Right lobe of liver (tissue), 4 donors: Measurements from ENCODE around the gene FOXE3.

Source experiments
- CTCF ChIP-seq, 4 donors: fragments of 200-600 bp in 3 of 4; fragments of 450-650 bp in 1 of 4; IDR thresholded peaks; one replicate each; pipeline versions ENCODE4 v1.5.1 to v1.8.0; 2016 to 2022; ENCODE audit warnings: antibody characterized with exemption in 4 of 4, mild to moderate bottlenecking in 2 of 4
- POLR2A ChIP-seq: fragments of 450-650 bp; IDR thresholded peaks from one replicate; pipeline ENCODE4 v1.6.1; 2017; ENCODE audit warnings: antibody characterized with exemption, mild to moderate bottlenecking
- donor health status: DM: no; HTN: no; CAD: no.
- donor health status: DM: no; HTN: no; CAD: no.
- donor health status: DM: no; HTN: yes; CAD: no.

DNA sequence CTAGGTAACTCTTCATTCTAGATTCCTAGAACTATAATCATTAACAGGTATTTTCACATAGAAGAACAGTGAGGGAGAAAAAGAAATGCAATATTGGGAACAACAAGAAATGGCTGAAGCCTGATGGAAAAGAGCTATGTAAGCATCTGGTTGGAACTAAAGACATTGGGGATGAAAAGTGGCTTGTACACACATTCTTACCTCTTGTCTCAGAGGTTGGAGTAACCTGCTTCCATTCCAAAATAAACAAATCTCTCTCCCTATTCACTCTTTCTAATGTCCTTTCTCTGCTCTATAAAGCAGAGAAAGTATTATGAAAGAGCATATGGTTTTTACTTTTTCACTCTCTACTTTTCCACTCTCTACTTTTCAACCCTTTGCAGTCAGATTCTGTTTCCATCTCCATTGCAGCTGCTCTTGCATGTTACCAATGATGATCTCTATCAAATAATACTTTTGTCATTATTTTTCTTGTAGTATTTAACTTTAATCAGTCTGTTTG, 45.0 kb upstream of the FOXE3 start:
- TF ChIP-seq CTCF (IDR thresholded peaks at IDR 0.05) = no peak
- no peak for TF ChIP-seq POLR2A
